ENCODE measurements around the gene ARL1. TPM values are rescaled to one million over a fixed set of nuclear protein-coding genes. Genes with fewer than 3 reads are reported as not detected.

ARL1 gene
- total RNA-seq, 1 donor from 2014 or later, result 96.0 TPM

DNA sequence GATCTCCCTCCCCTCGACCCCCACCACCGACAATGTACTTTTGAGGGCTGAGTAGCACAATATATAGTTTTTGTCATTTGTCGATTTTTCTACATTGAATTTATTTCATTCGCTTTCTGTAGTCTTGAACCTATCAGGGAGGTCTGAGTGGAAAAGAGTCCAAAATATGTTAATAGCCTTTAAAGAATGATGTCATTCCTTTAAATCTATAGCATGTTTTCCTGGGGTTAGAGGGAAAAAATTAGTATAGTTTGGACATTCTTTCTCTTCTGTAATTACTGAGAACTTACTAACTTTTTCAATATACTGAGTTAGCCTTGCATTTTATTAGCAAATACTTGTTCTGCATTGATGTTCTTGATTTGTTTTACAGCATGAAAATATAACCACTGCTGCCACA lies 55.9 kb downstream of the ARL1 start:
- ATAC-seq, result no peak
- intact Hi-C loops (cut with DNase I), result no loop called here

DNA sequence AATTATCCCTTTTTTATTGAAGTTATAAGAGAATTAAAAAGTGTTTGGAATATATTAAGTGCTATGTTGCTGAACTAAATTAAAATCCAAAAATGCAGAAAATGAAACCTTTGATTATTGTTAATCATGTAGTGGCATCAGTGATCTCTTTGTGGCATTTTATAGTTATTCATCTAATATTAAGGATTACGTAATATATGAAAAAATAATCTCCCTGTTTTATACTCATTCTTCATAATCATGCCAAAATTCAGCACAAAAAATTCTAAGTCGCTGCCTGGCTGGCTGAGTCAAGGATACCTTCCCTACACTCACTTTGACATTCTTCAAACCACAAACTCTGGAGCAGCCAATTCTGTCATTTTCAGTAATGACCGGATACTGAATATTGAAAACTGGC lies 63.7 kb downstream of the ARL1 start:
- intact Hi-C loops (cut with DNase I), result no loop called here
- DNase-seq (ENCODE audit: missing footprints) (no peak), ATAC-seq (no peak)

More for the DNA sequence above, 55.9 kb downstream of the ARL1 start:
- DNase-seq (ENCODE audit: missing footprints), result no peak

Other genes with a start within 250 kb of the ARL1 start
- not detected for gene SLC5A8, start 197.5 kb downstream of the ARL1 start, total RNA-seq
- 5.7 TPM for gene UTP20, start 127.7 kb downstream of the ARL1 start, total RNA-seq
- gene SPIC, start 67.6 kb upstream of the ARL1 start, total RNA-seq, result not detected
- 7.3 TPM for gene MYBPC1, start 187.2 kb upstream of the ARL1 start, total RNA-seq

All from Right ventricle myocardium inferior (tissue), 1 donor.